Keratinocyte (primary cell): ENCODE results near the gene AUH. TPM values are rescaled to one million over a fixed set of nuclear protein-coding genes. Genes with fewer than 3 reads are reported as not detected.

Experiments
- DNase-seq: peaks from one replicate; pipeline ENCODE4 v3.0.0-alpha.2; 2011; ENCODE audit warnings: low read depth, missing footprints, low spot score
- FAIRE-seq: peaks from 2 replicates; lab custom pipeline; 2011; peaks lifted over from hg19 to GRCh38; lab: Jason Lieb, UNC
- H2AFZ ChIP-seq: 2 replicates; pipeline ENCODE4 v1.6.0; 2012; ENCODE audit warnings: low read length, control low read depth, inconsistent platforms; ENCODE audit not compliant: control insufficient read depth
- H3K27ac ChIP-seq: 2 replicates; pipeline ENCODE4 v1.5.1; 2011; ENCODE audit warnings: low read length; ENCODE audit not compliant: control insufficient read depth, insufficient read depth
- H3K27me3 ChIP-seq: 3 replicates; pipeline ENCODE4 v1.6.0; 2011; ENCODE audit warnings: low read length; ENCODE audit not compliant: control insufficient read depth, insufficient read depth; ENCODE audit errors: extremely low read depth
- H3K36me3 ChIP-seq, 2 experiments: 2 replicates in 1 of 2; 3 replicates in 1 of 2; pipeline ENCODE4 v1.5.1; 2011; ENCODE audit warnings: low read length in 2 of 2, mild to moderate bottlenecking in 1 of 2; ENCODE audit not compliant: control insufficient read depth in 2 of 2, insufficient read depth in 2 of 2; ENCODE audit errors: extremely low read depth in 1 of 2
- H3K4me1 ChIP-seq: 3 replicates; pipeline ENCODE4 v1.5.1; 2011; ENCODE audit warnings: low read length; ENCODE audit not compliant: control insufficient read depth, insufficient read depth; ENCODE audit errors: extremely low read depth
- H3K4me2 ChIP-seq: 3 replicates; pipeline ENCODE4 v1.6.0; 2011; ENCODE audit warnings: low read depth, low read length; ENCODE audit not compliant: control insufficient read depth, insufficient read depth; ENCODE audit errors: extremely low read depth
- H3K4me3 ChIP-seq, 3 experiments: fragments of 200-600 bp in 1 of 3; sonication (generic) in 1 of 3; 2 replicates in 2 of 3; 3 replicates in 1 of 3; pipeline ENCODE4 v1.5.1; 2011 to 2016; ENCODE audit warnings: low read length in 3 of 3, mild to moderate bottlenecking in 3 of 3, control low read depth in 2 of 3, inconsistent platforms in 1 of 3, low read depth in 1 of 3, mixed read lengths in 1 of 3, mixed run types in 1 of 3, moderate library complexity in 1 of 3; ENCODE audit not compliant: control insufficient read depth in 2 of 3, insufficient read depth in 2 of 3; ENCODE audit errors: extremely low read depth in 1 of 3
- H3K79me2 ChIP-seq: 2 replicates; pipeline ENCODE4 v1.6.0; 2012; ENCODE audit warnings: low read length; ENCODE audit not compliant: control insufficient read depth, insufficient read depth
- H3K9ac ChIP-seq: 3 replicates; pipeline ENCODE4 v1.6.0; 2011; ENCODE audit warnings: low read length; ENCODE audit not compliant: control insufficient read depth, insufficient read depth; ENCODE audit errors: extremely low read depth
- H3K9me1 ChIP-seq: 3 replicates; pipeline ENCODE4 v1.6.0; 2011; ENCODE audit warnings: low read length; ENCODE audit not compliant: control insufficient read depth, insufficient read depth; ENCODE audit errors: extremely low read depth
- H3K9me3 ChIP-seq: 2 replicates; pipeline ENCODE4 v1.5.1; 2012; ENCODE audit warnings: low read depth, low read length; ENCODE audit not compliant: control insufficient read depth
- H4K20me1 ChIP-seq: 3 replicates; pipeline ENCODE4 v1.6.0; 2011; ENCODE audit warnings: low read length; ENCODE audit not compliant: control insufficient read depth, insufficient read depth; ENCODE audit errors: extremely low read depth
- CTCF ChIP-seq, 3 experiments: IDR thresholded peaks in 1 of 3; conservative IDR thresholded peaks in 1 of 3; optimal IDR thresholded peaks in 1 of 3; 2 replicates in 2 of 3; 3 replicates in 1 of 3; pipeline versions ENCODE3 to v1.5.1; 2011; ENCODE audit warnings: low read length in 3 of 3, mild to moderate bottlenecking in 3 of 3, moderate library complexity in 2 of 3, control low read depth in 1 of 3, inconsistent platforms in 1 of 3; ENCODE audit not compliant: insufficient read depth in 2 of 3; ENCODE audit errors: extremely low read depth in 1 of 3
- EZH2 ChIP-seq: IDR thresholded peaks from one replicate; pipeline ENCODE4 v1.6.1; 2012; ENCODE audit warnings: inconsistent platforms, mild to moderate bottlenecking, low read length, moderate library complexity
- dilution Hi-C: fragments of 300-500 bp; cut with MboI; formaldehyde crosslinking; loops from one replicate; pipeline ENCODE4 v1.7.0; 2020; ENCODE audit warnings: low sequenced_read_pairs; ENCODE audit not compliant: extremely low pct_ligation_motif_present
- polyA plus RNA-seq, 5 experiments: library from polyadenylated mRNA; depleted of rRNA in 3 of 5; stranded (reverse) in 3 of 5; stranded (forward) in 1 of 5; unstranded in 1 of 5; fragments of >200 nt; gene quantifications; 1 replicate in 1 of 5; 2 replicates in 3 of 5; 3 replicates in 1 of 5; pipeline versions ENCODE4 v1.2.1 to v1.2.3, GENCODE V29; 2011 to 2012; ENCODE audit warnings: missing spikeins in 2 of 5, low read depth in 1 of 5, low replicate concordance in 1 of 5

The AUH gene
- polyA plus RNA-seq, 1 donor (not counting 4 experiments of a cell fraction or from before 2014, with no cell fraction given), result 5.5 TPM

DNA sequence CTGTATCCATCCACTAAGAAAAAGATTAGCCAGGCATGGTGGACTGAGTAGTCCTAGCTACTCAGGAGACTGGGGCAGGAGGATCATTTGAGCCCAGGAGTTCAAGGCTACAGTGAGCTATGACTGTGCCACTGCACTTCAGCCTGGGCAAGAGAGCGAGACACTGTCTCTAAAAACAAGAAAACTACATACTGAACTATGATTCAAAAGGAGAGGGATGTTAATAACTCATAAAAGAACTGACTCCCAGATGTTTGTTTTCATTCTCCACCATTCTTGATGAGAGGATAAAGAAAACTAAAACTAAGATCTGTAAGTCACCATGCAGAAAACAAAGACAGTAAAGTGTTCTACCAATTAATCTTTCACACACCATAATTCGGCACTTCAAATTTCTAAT, 53.5 kb downstream of the AUH start:
- no peak for FAIRE-seq
- H3K4me2 ChIP-seq, result no peak overlapping the region

DNA sequence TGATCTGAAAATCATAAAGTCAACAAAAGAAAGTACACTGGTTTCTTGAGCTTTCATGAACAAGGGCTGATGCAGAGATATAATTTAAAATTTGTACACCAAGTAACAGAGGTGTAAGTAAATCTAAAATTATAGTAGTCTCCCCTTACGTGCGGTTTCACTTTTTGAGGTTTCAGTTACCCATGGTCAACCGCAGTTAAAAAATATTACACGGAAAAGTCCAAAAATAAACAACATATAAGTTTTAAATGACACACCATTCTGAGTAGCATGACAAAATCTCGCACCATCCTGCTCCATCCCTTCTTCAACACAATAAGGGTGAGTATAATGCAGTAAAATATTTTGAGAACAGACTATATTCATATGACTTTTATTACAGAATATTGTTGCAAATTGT, 54.4 kb downstream of the AUH start:
- Histone ChIP-seq H3K4me2 (no peak overlapping the region), H3K9me3 (no peaks in the 10 kb centered on the region), H3K9me1 (no peaks in the 10 kb centered on the region), H4K20me1 (no peaks in the 10 kb centered on the region), H3K36me3 (no peaks in the 10 kb centered on the region), H3K4me1 (peaks cover 16% of the 10 kb centered on the region), H3K9ac (no peak overlapping the region), H3K4me3 (no peak overlapping the region), H3K27me3 (no peaks in the 10 kb centered on the region), H3K79me2 (no peaks in the 10 kb centered on the region), H2AFZ (no peak overlapping the region), H3K27ac (no peak overlapping the region)
- FAIRE-seq (no peak), DNase-seq (no peak)
- TF ChIP-seq CTCF (optimal IDR thresholded peaks at IDR 0.05 in 1 of 3, IDR thresholded peaks at IDR 0.05 in 1 of 3, conservative IDR thresholded peaks at IDR 0.05 in 1 of 3; ENCODE audit: extremely low read depth in 1 of 3, insufficient read depth in 2 of 3, low read length in 3 of 3) (no peak), EZH2 (no peak)
- dilution Hi-C loops, result no loop called here

More for the DNA sequence above, 53.5 kb downstream of the AUH start:
- no peaks in the 10 kb centered on the region for H3K27me3 ChIP-seq
- no peak overlapping the region for H3K9ac ChIP-seq
- H3K79me2 ChIP-seq, result no peaks in the 10 kb centered on the region
- no peak for DNase-seq
- no peaks in the 10 kb centered on the region for H3K9me3 ChIP-seq
- no peaks in the 10 kb centered on the region for H3K36me3 ChIP-seq
- TF ChIP-seq CTCF (optimal IDR thresholded peaks at IDR 0.05 in 1 of 3, IDR thresholded peaks at IDR 0.05 in 1 of 3, conservative IDR thresholded peaks at IDR 0.05 in 1 of 3; ENCODE audit: extremely low read depth in 1 of 3, insufficient read depth in 2 of 3, low read length in 3 of 3) (no peak), EZH2 (no peak)
- dilution Hi-C loops, result no loop called here
- H3K27ac ChIP-seq, result no peak overlapping the region
- H2AFZ ChIP-seq, result no peak overlapping the region
- no peak overlapping the region for H3K4me3 ChIP-seq
- peaks cover 20% of the 10 kb centered on the region for H3K4me1 ChIP-seq
- no peaks in the 10 kb centered on the region for H3K9me1 ChIP-seq
- no peaks in the 10 kb centered on the region for H4K20me1 ChIP-seq
